AG04450 (cell line): ENCODE data around the gene TBL2. TPM values are rescaled to one million over a fixed set of nuclear protein-coding genes. Genes with fewer than 3 reads are reported as not detected.
A peak's percentile ranks its signal among the peaks of the same experiment; 100 is the strongest.

Experiments used
- CTCF ChIA-PET: fragments of 300-600, 350-600 bp; formaldehyde crosslinking; extraction: SDS; loops from one replicate; lab custom pipeline; 2022; ENCODE audit warnings: antibody characterized with exemption, inconsistent platforms; lab: Charles Lee
- POLR2A ChIA-PET: fragments of 350-600 bp; formaldehyde crosslinking; extraction: SDS; loops from one replicate; lab custom pipeline; 2021; ENCODE audit warnings: antibody characterized with exemption, inconsistent platforms; lab: Yijun Ruan, JAX
- DNase-seq: peaks from one replicate; pipeline ENCODE4 v3.0.0-alpha.2; 2011; ENCODE audit warnings: low read depth, low spot score
- H3K27ac ChIP-seq: one replicate; pipeline ENCODE4 v1.5.1; 2012; ENCODE audit warnings: low read depth, low read length, control low read depth
- H3K27me3 ChIP-seq: one replicate; pipeline ENCODE4 v1.6.0; 2012; ENCODE audit warnings: low read length; ENCODE audit not compliant: control insufficient read depth, insufficient read depth
- H3K4me3 ChIP-seq: 2 replicates; pipeline ENCODE4 v1.5.1; 2011; ENCODE audit warnings: mild to moderate bottlenecking, low read depth, low read length, control low read depth
- H3K9me3 ChIP-seq: 2 replicates; pipeline ENCODE4 v1.5.1; 2012; ENCODE audit warnings: low read length; ENCODE audit not compliant: control insufficient read depth, insufficient read depth
- polyA minus RNA-seq: library from RNA; depleted of rRNA, polyadenylated mRNA; stranded (reverse); fragments of >200 nt; gene quantifications from 2 replicates; pipeline ENCODE4 v1.2.3, GENCODE V29; 2011; rRNA and poly(A)+ RNA removed
- polyA plus RNA-seq: library from polyadenylated mRNA; depleted of rRNA; stranded (reverse); fragments of >200 nt; gene quantifications from 2 replicates; pipeline ENCODE4 v1.2.3, GENCODE V29; 2011; rRNA removed
- TF ChIP-seq, protein P1 (sequence below): IDR thresholded peaks from 2 replicates; pipeline ENCODE4 v1.5.1; 2011; ENCODE audit warnings: low read depth, low read length, control low read depth, inconsistent platforms

Gene TBL2, protein sequence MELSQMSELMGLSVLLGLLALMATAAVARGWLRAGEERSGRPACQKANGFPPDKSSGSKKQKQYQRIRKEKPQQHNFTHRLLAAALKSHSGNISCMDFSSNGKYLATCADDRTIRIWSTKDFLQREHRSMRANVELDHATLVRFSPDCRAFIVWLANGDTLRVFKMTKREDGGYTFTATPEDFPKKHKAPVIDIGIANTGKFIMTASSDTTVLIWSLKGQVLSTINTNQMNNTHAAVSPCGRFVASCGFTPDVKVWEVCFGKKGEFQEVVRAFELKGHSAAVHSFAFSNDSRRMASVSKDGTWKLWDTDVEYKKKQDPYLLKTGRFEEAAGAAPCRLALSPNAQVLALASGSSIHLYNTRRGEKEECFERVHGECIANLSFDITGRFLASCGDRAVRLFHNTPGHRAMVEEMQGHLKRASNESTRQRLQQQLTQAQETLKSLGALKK
- polyA plus RNA-seq = 34.7 and 45.8 TPM in 2 replicates
- polyA minus RNA-seq = 68.8 and 106 TPM in 2 replicates

DNA sequence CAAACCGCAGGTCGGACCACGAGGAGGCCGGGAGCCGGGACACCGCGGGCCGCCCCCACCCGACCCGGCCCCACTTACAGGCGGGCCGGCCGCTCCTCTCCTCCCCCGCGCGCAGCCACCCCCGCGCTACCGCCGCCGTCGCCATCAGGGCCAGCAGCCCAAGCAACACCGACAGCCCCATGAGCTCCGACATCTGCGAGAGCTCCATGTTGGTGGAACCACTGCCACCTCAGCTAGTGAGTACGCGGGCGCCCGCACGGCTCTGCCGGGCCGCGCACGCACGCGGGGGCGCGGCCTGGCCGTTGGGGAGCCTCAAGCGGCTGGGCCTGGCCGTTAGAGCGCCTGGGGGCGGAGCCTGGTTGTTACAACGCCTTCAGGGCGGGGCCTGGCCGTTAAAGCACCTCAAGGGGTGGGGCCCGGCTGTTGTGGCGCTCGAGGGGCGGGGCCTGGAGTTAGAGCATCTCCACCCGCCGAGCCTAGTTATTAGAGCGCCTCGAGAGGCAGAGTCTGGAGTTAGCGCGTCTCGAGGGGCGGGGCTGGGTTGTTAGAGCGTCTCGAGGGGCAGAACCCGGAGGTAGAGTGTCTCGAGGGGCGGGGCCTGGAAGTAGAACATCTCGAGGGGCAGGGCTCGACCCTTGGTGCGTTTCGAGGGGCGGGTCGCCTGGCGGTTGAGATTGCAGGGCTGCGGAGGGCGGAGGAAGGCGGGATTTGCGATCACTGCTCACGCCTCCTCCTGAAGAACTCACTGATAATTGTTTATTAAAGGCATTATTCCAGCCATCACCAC is at the start of gene TBL2:
Gene TBL2 (minus strand): TSS at position 238 of the 787 bp plus-strand sequence. CDS start 30 bp downstream, at position 208.
- H3K27ac ChIP-seq = peak within 1 kb of the TSS; percentile 78
- peak within 1 kb of the TSS; percentile 93 for H3K4me3 ChIP-seq
- no peaks in the 10 kb centered on the region for H3K27me3 ChIP-seq
- peaks cover 4% of the 10 kb centered on the region; the same call in 1 of the 2 replicates for H3K9me3 ChIP-seq
- ChIA-PET POLR2A (interaction anchor here (0.5 to 2.5 kb wide), 14 partner anchors 9 to 251 kb away, joined by 3 to 12 read pairs (median 4); partner anchors contain the start of genes BAZ1B and BUD23), CTCF (interaction anchor here (0.6 to 1.3 kb wide), 4 partner anchors 13 to 147 kb away, joined by 3 to 4 read pairs (median 4); no protein-coding TSS in a partner anchor)
- TF ChIP-seq, protein P1, sequence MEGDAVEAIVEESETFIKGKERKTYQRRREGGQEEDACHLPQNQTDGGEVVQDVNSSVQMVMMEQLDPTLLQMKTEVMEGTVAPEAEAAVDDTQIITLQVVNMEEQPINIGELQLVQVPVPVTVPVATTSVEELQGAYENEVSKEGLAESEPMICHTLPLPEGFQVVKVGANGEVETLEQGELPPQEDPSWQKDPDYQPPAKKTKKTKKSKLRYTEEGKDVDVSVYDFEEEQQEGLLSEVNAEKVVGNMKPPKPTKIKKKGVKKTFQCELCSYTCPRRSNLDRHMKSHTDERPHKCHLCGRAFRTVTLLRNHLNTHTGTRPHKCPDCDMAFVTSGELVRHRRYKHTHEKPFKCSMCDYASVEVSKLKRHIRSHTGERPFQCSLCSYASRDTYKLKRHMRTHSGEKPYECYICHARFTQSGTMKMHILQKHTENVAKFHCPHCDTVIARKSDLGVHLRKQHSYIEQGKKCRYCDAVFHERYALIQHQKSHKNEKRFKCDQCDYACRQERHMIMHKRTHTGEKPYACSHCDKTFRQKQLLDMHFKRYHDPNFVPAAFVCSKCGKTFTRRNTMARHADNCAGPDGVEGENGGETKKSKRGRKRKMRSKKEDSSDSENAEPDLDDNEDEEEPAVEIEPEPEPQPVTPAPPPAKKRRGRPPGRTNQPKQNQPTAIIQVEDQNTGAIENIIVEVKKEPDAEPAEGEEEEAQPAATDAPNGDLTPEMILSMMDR = 0 out of 2 replicates have a peak, but pooled peaks have one; percentile 4
- DNase-seq = peak; percentile 96

DNA sequence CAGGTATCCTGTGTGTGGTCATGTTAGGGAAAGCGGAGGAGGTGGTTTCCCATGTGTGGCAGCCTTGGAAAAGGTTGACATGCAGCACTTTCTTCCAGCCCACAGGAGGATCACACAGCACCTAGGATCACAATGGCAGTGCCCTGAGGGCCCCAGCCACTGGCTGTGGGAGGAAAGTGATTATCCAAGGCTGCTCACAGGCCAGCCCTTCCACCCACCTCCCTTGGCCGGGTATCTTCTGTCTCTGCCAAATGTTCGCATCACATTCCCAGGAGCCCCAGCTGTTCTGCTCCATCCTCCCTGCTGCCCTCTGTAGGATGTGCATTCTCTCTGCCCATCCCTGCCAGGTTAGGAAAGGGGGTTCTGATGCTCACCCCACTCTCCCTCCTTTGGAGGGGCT is 48.4 kb upstream of the TBL2 start:
- DNase-seq = no peak
- peaks cover 60% of the 10 kb centered on the region for H3K27me3 ChIP-seq
- ChIA-PET POLR2A (no interaction called here), CTCF (interaction anchor here (0.5 to 0.7 kb wide), 3 partner anchors 13 to 463 kb away, joined by 4 to 9 read pairs (median 6); no protein-coding TSS in a partner anchor)
- no peak overlapping the region for H3K27ac ChIP-seq
- H3K4me3 ChIP-seq = no peak overlapping the region
- TF ChIP-seq, protein P1 = peak; percentile 39; the same call in 1 of the 2 replicates
- no peaks in the 10 kb centered on the region for H3K9me3 ChIP-seq

DNA sequence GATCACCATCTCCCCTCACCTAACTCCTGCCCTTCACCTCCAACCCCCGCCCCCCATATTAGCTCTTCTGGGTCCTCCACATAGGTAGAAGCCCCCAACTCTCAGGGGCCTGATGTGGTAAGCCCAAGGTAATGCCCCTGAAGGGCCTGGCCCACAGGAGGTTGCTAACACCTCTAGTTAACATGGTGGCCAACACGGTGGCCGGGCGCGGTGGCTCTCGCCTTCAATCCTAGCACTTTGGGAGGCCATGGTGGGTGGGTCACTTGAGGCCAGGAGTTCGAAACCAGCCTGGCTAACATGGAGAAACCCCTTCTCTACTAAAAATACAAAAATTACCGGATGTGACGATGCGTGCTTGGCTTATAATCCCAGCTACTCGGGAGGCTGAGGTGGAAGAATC is 46.9 kb upstream of the TBL2 start:
- H3K27me3 ChIP-seq = peaks cover 54% of the 10 kb centered on the region
- H3K4me3 ChIP-seq = no peak overlapping the region
- POLR2A ChIA-PET = no interaction called here
- TF ChIP-seq, protein P1 = no peak
- no peaks in the 10 kb centered on the region for H3K9me3 ChIP-seq
- no peak overlapping the region for H3K27ac ChIP-seq
- CTCF ChIA-PET = interaction anchor here (0.8 kb wide), 1 partner anchor 112 kb away, joined by 3 read pairs; no protein-coding TSS in a partner anchor
- DNase-seq = no peak

DNA sequence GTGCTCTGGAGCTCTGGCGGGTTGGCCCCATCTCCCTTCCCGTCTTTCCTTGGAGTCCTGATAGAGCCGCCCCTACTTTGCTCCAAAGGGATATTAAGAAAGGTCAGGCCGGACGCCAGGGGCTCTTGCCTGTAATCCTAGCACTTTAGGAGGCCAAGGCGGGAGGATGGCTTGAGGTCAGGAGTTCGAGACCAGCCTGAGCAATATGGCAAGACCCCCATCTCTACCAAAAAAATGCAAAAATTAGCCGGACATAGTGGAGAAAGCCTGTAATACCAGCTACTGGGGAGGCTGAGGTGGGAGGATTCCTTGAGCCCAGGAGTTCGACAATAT is 46.3 kb upstream of the TBL2 start:
- H3K4me3 ChIP-seq = no peak overlapping the region
- H3K27me3 ChIP-seq = peaks cover 54% of the 10 kb centered on the region
- H3K9me3 ChIP-seq = no peaks in the 10 kb centered on the region
- TF ChIP-seq, protein P1 = no peak
- no peak overlapping the region for H3K27ac ChIP-seq
- ChIA-PET POLR2A (no interaction called here), CTCF (no interaction called here)
- DNase-seq = no peak
